ENCODE results near the gene RFX5. TPM values are rescaled to one million over a fixed set of nuclear protein-coding genes. Genes with fewer than 3 reads are reported as not detected.

RFX5 gene
- total RNA-seq, 4 donors from 2014 or later, result 22.9 to 66.4 (median 34.1) TPM

DNA sequence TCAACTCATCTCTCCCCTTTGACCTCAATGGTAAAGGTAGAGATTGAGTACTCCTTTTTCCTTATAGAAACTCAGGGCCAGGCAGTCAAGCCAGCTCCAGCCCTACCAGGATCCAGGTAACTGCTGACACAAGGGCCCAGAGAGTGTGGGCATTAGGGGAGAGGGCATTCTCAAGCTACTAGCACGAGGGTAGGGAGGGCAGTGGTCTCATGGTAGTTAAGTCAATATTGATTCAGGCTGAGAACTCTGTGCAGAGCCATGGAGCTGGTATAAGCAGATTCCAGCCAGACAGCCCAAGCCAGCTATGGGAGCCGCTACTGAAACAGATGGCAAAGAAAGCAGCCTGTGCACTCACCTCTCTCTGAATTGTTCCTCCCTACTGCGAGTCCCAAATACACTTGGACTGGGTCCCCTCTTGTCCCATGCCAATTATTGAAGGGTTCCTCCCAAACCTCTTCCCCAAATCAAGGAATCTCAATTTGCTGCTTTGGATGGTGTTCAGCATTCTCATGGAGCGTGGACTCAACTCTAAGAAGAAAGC is 22.6 kb downstream of the RFX5 start:
- peaks cover 0 to 4% of the 10 kb centered on the region in 2 donors for H3K4me1 ChIP-seq
- H3K27me3 ChIP-seq, result no peaks in the 10 kb centered on the region
- H3K9me3 ChIP-seq, result no peaks in the 10 kb centered on the region
- TF ChIP-seq CTCF (IDR thresholded peaks at IDR 0.05), result no peak
- no peak for TF ChIP-seq POLR2A (IDR thresholded peaks at IDR 0.05)
- no peak for DNase-seq
- no peaks in the 10 kb centered on the region for H3K36me3 ChIP-seq
- H3K27ac ChIP-seq, result no peak overlapping the region
- no peak overlapping the region for H3K4me3 ChIP-seq
- intact Hi-C loops (cut with DNase I; ENCODE audit: low total_unique reads), result no loop called here

DNA sequence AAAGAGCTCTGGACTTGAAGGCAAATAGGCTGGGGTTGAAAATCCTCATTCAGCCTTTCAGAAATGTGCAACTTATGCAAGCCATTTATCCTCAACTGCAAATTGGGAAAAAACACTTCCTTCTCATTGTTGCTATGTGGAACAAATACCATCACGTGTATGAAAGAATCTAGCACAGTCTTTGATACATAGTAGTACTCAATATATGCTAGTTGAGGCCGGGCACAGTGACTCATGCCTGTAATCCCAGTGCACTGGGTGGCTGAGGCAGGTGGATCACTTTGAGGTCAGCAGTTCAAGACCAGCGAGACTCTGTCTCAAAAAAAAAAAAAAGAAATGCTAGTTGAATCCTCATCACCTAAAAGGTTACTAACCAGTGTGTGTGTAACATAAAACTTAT is 28.1 kb downstream of the RFX5 start:
- Histone ChIP-seq H3K27ac (no peak overlapping the region), H3K4me1 (peaks cover 6 to 12% of the 10 kb centered on the region in 2 donors), H3K27me3 (no peaks in the 10 kb centered on the region), H3K9me3 (no peaks in the 10 kb centered on the region), H3K4me3 (no peak overlapping the region), H3K36me3 (no peaks in the 10 kb centered on the region)
- intact Hi-C loops (cut with DNase I; ENCODE audit: low total_unique reads), result no loop called here
- TF ChIP-seq CTCF (IDR thresholded peaks at IDR 0.05), result no peak
- no peak for TF ChIP-seq POLR2A (IDR thresholded peaks at IDR 0.05)
- no peak for DNase-seq

DNA sequence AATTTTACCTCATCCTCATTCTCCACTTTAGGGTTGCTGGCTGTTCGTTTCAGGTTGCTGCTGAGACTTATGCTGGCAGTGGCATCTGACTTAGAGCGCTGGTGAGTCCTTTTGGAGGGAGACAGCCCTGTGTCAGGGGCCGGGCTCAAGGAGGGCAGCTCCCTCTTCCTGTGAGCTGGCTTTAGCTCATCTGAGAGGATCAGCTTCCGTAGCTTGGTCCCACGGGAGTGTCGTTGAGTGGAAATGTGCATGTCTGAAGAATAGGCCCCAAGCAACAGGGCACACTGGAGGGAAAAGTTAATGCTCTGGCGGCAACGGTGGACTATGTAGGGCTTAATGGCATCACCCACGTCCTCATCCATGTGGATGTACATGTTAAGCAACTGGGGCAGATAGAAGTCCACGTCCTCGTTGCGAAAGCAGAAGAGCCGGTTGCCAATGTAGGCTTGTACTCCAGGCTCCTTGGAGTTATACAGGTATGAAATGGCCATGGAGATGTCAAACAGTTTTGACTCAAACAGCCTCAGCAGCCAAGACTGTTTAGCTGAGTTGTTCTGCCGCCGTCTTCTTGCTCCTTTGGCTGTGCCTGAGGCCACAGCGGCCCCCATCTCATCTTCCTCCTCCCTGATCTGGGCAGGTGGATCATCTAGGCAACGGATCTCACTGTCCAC is 31.4 kb downstream of the RFX5 start:
- Histone ChIP-seq H3K4me3 (no peak overlapping the region), H3K27me3 (no peaks in the 10 kb centered on the region), H3K4me1 (peaks cover 24 to 34% of the 10 kb centered on the region in 2 donors), H3K9me3 (no peaks in the 10 kb centered on the region), H3K27ac (peak overlapping the region; percentile 88 to 91), H3K36me3 (no peaks in the 10 kb centered on the region)
- intact Hi-C loops (cut with DNase I; ENCODE audit: low total_unique reads), result no loop called here
- DNase-seq, result no peak
- TF ChIP-seq POLR2A (IDR thresholded peaks at IDR 0.05) (no peak), CTCF (IDR thresholded peaks at IDR 0.05) (no peak)

DNA sequence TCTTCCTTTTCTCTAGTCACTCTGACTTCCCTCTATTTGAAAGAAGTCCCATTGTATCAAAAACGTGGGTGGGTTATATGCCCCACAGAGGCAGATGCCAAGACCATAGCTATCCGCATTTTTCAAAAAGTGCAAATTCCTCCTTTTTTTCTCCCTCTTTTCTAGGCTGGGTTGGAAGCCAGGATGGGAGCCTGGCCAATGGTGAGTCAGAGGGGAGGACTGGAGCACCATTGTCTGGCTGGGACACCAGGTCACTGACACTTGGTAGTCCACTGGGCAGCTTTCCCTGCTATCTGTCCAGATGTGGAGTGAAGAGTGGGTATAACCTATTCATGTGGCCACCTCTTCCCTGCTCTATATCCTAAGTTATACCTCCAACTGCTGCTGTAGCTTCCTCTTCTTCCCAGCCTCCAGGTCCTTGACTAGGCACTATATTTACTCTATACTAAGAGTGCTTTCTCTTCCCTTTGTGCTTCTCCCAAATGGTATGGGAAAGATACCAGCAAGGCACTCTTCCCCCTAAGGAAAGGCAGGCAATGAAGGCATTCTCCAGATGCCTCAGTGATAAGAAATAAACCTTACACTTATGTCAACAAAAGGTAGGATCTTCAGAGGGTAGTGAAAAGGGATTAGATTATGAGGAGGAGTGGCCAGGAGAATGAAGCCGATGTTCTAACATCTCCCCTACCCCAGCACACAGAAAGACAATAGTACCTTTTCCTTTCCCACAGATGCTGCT is 32.7 kb downstream of the RFX5 start:
- H3K27ac ChIP-seq, result peak overlapping the region; percentile 88 to 91
- H3K4me3 ChIP-seq, result no peak overlapping the region
- H3K4me1 ChIP-seq, result peaks cover 38 to 40% of the 10 kb centered on the region in 2 donors
- H3K27me3 ChIP-seq, result no peaks in the 10 kb centered on the region
- DNase-seq, result peak; percentile 88 to 92
- no peaks in the 10 kb centered on the region for H3K9me3 ChIP-seq
- TF ChIP-seq CTCF (IDR thresholded peaks at IDR 0.05), result no peak
- no peak for TF ChIP-seq POLR2A (IDR thresholded peaks at IDR 0.05)
- intact Hi-C loops (cut with DNase I; ENCODE audit: low total_unique reads), result no loop called here
- no peaks in the 10 kb centered on the region for H3K36me3 ChIP-seq

- H3K4me3 ChIP-seq, result no peak overlapping the region
- H3K27me3 ChIP-seq, result no peaks in the 10 kb centered on the region
- H3K4me1 ChIP-seq, result peaks cover 41 to 44% of the 10 kb centered on the region in 2 donors
- no peaks in the 10 kb centered on the region for H3K9me3 ChIP-seq
- H3K36me3 ChIP-seq, result no peaks in the 10 kb centered on the region
- peak overlapping the region; percentile 88 to 91 for H3K27ac ChIP-seq
- DNase-seq, result peak in 1 of 2 donors; percentile 58
- TF ChIP-seq POLR2A (IDR thresholded peaks at IDR 0.05) (no peak), CTCF (IDR thresholded peaks at IDR 0.05) (no peak)
- intact Hi-C loops (cut with DNase I; ENCODE audit: low total_unique reads), result no loop called here
These were observed 33.6 kb downstream of the RFX5 start for GRCh38 chr1:151313501-151313900.

Data from uterus (tissue), 4 donors.